T-cell (primary cell): ENCODE data around the gene METTL24. TPM values are rescaled to one million over a fixed set of nuclear protein-coding genes. Genes with fewer than 3 reads are reported as not detected.
A peak's percentile ranks its signal among the peaks of the same experiment; 100 is the strongest.

ENCODE experiments used
- ATAC-seq, 4 experiments: fragments of 200-7000 bp in 3 of 4; fragments of 150-1000 bp in 1 of 4; cut with Tn5 transposase; replicated peaks in 1 of 4; 1 replicate in 3 of 4; 2 replicates in 1 of 4; pipeline ENCODE4 v1.10.0; 2021; ENCODE audit warnings: moderate library complexity in 3 of 4, mild to moderate bottlenecking in 2 of 4, moderate number of reproducible peaks in 1 of 4
- CTCF ChIA-PET, 2 donors: fragments of 300-600 bp; sonication (Branson Sonifier 250); formaldehyde crosslinking; loops; one replicate each; lab custom pipeline; 2022; ENCODE audit warnings: antibody characterized with exemption in 2 of 2; lab: Charles Lee
- POLR2A ChIA-PET, 2 donors: fragments of 300-600 bp; sonication (Branson Sonifier 250); formaldehyde crosslinking; loops; one replicate each; lab custom pipeline; 2022; ENCODE audit warnings: antibody characterized with exemption in 2 of 2; lab: Charles Lee
- DNase-seq, 35 experiments: peaks; one replicate each; pipeline versions ENCODE4 v3.0.0 to v3.0.0-alpha.2; 2013 to 2023
- H3K27ac ChIP-seq: one replicate; pipeline ENCODE4 v1.5.1; 2013; ENCODE audit warnings: low read length
- H3K27me3 ChIP-seq, 2 experiments: replicated peaks in 1 of 2; 1 replicate in 1 of 2; 2 replicates in 1 of 2; pipeline versions ENCODE4 v1.6.1 to v1.7.0; 2013; ENCODE audit warnings: low read length in 1 of 2, mixed read lengths in 1 of 2; ENCODE audit not compliant: control insufficient read depth in 2 of 2, insufficient read depth in 2 of 2; ENCODE audit errors: extremely low read depth in 1 of 2
- H3K36me3 ChIP-seq, 2 donors: 1 replicate in 1 of 2; 2 replicates in 1 of 2; pipeline versions ENCODE4 v1.6.1 to v1.7.0; 2013; ENCODE audit warnings: low read length in 1 of 2; ENCODE audit not compliant: control insufficient read depth in 2 of 2, insufficient read depth in 1 of 2; ENCODE audit errors: extremely low read depth in 1 of 2
- H3K4me1 ChIP-seq, 2 experiments: 1 replicate in 1 of 2; 2 replicates in 1 of 2; pipeline versions ENCODE4 v1.6.1 to v1.7.0; 2013; ENCODE audit warnings: low read length in 2 of 2, mixed read lengths in 1 of 2; ENCODE audit not compliant: insufficient read depth in 2 of 2, control insufficient read depth in 1 of 2; ENCODE audit errors: extremely low read depth in 1 of 2
- H3K4me3 ChIP-seq, 2 donors: 1 replicate in 1 of 2; 2 replicates in 1 of 2; pipeline versions ENCODE4 v1.5.1 to v1.7.0; 2013; ENCODE audit warnings: mild to moderate bottlenecking in 2 of 2, low read length in 1 of 2, moderate library complexity in 1 of 2; ENCODE audit not compliant: control insufficient read depth in 1 of 2; ENCODE audit errors: extremely low read depth in 1 of 2
- H3K9me3 ChIP-seq: 2 replicates; pipeline ENCODE4 v1.7.0; 2013
- H3K27ac Mint-ChIP-seq, 2 donors: one replicate each; pipeline ENCODE4 v1.8.0; 2020 to 2021; ENCODE audit warnings: mild to moderate bottlenecking in 2 of 2, mixed read lengths in 2 of 2
- H3K27me3 Mint-ChIP-seq, 2 donors: one replicate each; pipeline ENCODE4 v1.8.0; 2021 to 2022; ENCODE audit warnings: mixed read lengths in 2 of 2
- H3K36me3 Mint-ChIP-seq: one replicate; pipeline ENCODE4 v1.8.0; 2021; ENCODE audit warnings: mixed read lengths
- H3K4me1 Mint-ChIP-seq, 3 donors: one replicate each; pipeline ENCODE4 v1.8.0; 2020 to 2022; ENCODE audit warnings: mixed read lengths in 3 of 3, mild to moderate bottlenecking in 1 of 3
- H3K4me3 Mint-ChIP-seq, 3 donors: one replicate each; pipeline ENCODE4 v1.8.0; 2020 to 2022; ENCODE audit warnings: mild to moderate bottlenecking in 3 of 3, mixed read lengths in 3 of 3, moderate library complexity in 3 of 3
- H3K9me3 Mint-ChIP-seq, 3 donors: one replicate each; pipeline ENCODE4 v1.8.0; 2020 to 2022; ENCODE audit warnings: mixed read lengths in 3 of 3
- WGBS: methylation state at CpG from one replicate; pipeline ENCODE4 v1.1.5; 2013; ENCODE audit warnings: missing lambda C conversion rate; ENCODE audit not compliant: insufficient coverage; 5-methylcytosine and 5-hydroxymethylcytosine counted together
- total RNA-seq, 35 experiments: library from RNA in 6 of 35; stranded (reverse) in 6 of 35; fragments of 120-200 nt in 1 of 35; gene quantifications; one replicate each; pipeline versions ENCODE4 v1.2.1 to v1.2.4 and lab custom pipeline; 2013 to 2026

Gene METTL24
- total RNA-seq, 5 donors from 2014 or later (not counting 1 experiment from before 2014, with no cell fraction given) = 0.30 to 0.47 (median 0.33) TPM; not detected in 2

DNA sequence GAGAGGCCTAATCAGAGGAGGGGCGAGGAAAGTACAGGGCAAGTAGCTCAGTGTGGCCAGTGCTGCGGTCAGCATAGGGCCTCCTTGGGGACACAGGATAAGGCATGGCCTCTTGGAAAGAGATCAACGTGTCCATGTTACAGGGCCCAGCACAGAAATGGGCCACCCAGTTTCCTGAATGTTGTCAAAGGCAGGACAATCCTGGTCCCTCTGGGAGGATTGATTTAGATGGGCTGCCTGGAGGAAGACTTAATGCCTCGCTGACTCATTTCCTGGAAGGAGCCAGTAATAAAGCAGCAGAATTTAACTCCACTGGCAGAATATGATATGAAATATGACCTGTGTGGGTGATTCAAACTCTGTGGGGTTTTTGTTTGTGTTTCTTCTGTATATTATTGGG is 40.6 kb upstream of the METTL24 start:
- Mint-ChIP-seq H3K9me3 (no peaks in the 10 kb centered on the region), H3K4me3 (peak overlapping the region in 2 of 3 donors; percentile 25 to 53), H3K27me3 (peaks cover 3 to 6% of the 10 kb centered on the region in 2 donors), H3K4me1 (no peaks in the 10 kb centered on the region), H3K36me3 (no peaks in the 10 kb centered on the region), H3K27ac (no peak overlapping the region)
- ChIA-PET POLR2A (no interaction called here), CTCF (no interaction called here)
- WGBS = 76% methylated on average over 4 of the region's 4 CpGs
- no peak for DNase-seq
- Histone ChIP-seq H3K4me3 (no peak overlapping the region), H3K4me1 (no peaks in the 10 kb centered on the region), H3K27me3 (peaks cover 0 to 6% of the 10 kb centered on the region in 2 experiments), H3K36me3 (no peaks in the 10 kb centered on the region), H3K27ac (no peak overlapping the region), H3K9me3 (no peaks in the 10 kb centered on the region)
- ATAC-seq = no peak

DNA sequence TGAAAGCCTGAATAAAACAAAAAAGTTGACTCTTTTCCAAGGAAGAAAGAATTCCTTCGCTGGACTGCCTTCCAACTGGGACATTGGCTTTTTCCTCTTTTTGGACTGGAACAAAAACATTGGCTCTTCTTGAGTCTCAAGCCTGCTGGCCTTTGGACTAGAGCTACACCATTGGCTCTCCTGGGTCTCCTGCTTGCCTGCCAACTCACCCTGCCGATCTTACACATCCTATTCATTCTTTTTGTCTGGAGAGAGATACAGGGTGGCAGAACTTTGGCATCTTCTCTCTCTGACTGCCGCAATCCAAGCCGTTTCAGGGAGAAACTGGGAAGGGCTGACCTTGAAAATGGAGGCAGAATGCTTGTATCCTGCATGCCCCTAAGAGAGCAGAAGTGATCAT is 37.1 kb upstream of the METTL24 start:
- CTCF ChIA-PET = no interaction called here
- Mint-ChIP-seq H3K27ac (no peak overlapping the region), H3K27me3 (peaks cover 3 to 5% of the 10 kb centered on the region in 2 donors), H3K4me1 (peaks cover 6 to 9% (median 6%) of the 10 kb centered on the region in 3 donors), H3K9me3 (no peaks in the 10 kb centered on the region), H3K4me3 (no peak overlapping the region), H3K36me3 (no peaks in the 10 kb centered on the region)
- H3K4me1 ChIP-seq = peaks cover under 1 to 5% of the 10 kb centered on the region in 2 experiments
- 56% methylated on average over 4 of the region's 4 CpGs for WGBS
- H3K27ac ChIP-seq = no peak overlapping the region
- H3K36me3 ChIP-seq = no peaks in the 10 kb centered on the region
- no peak for ATAC-seq
- POLR2A ChIA-PET = no interaction called here
- no peaks in the 10 kb centered on the region for H3K9me3 ChIP-seq
- H3K27me3 ChIP-seq = peaks cover 0 to 6% of the 10 kb centered on the region in 2 experiments
- DNase-seq = no peak
- no peak overlapping the region for H3K4me3 ChIP-seq

DNA sequence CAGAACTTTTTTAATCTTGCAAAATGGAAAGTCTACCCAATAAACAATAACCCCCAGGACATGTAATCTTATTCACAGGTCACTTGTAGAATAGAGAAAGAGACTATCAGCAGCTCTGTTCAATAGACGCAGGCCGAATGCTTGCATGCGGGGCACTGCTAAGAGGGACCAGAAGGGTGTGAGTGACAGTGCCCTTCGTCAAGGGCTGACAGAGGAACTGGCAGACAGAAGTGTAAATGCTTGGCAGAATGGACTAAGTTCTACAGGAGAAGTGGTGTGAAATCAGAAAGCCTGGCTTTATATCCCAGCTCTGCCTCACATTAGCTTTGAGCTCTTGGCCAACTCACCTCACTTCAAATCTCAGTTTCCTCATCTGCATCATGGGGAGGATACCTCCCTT is 36.3 kb upstream of the METTL24 start:
- ChIA-PET CTCF (interaction anchor here in 1 of 2 donors (0.6 kb wide), 1 partner anchor 906 kb away, joined by 5 read pairs; no protein-coding TSS in a partner anchor), POLR2A (no interaction called here)
- Histone ChIP-seq H3K9me3 (no peaks in the 10 kb centered on the region), H3K4me1 (peaks cover 6 to 10% of the 10 kb centered on the region in 2 experiments), H3K4me3 (no peak overlapping the region), H3K36me3 (no peaks in the 10 kb centered on the region), H3K27ac (no peak overlapping the region), H3K27me3 (peaks cover 0 to under 1% of the 10 kb centered on the region in 2 experiments)
- H3K27me3 Mint-ChIP-seq = peaks cover 3 to 5% of the 10 kb centered on the region in 2 donors
- H3K9me3 Mint-ChIP-seq = no peaks in the 10 kb centered on the region
- no peaks in the 10 kb centered on the region for H3K36me3 Mint-ChIP-seq
- peaks cover 15 to 17% (median 15%) of the 10 kb centered on the region in 3 donors for H3K4me1 Mint-ChIP-seq
- no peak overlapping the region for H3K27ac Mint-ChIP-seq
- WGBS = 82% methylated on average over 3 of the region's 4 CpGs
- no peak overlapping the region for H3K4me3 Mint-ChIP-seq
- ATAC-seq = no peak
- DNase-seq = no peak

DNA sequence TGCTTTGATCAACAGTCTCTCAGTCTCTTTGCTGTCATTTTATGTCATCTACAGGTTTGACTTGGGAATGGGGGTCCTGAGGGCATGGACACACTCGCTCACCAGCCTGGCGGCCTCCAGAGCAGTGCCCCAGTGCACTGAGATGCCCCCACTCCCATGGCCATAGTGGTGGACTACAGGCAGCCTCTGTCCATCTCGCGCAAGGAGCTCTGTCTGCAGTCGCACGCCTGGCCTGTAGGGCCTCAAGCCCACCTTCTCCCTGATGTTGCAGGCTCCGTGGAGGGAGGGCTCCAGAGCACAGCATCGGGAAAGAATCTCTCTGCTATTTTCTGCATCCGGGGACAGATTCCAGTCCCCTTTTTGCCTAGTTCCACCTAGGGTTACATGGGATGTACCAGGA is 34.6 kb upstream of the METTL24 start:
- H3K4me3 Mint-ChIP-seq = no peak overlapping the region
- H3K36me3 Mint-ChIP-seq = no peaks in the 10 kb centered on the region
- DNase-seq (no peak), ATAC-seq (no peak)
- 89% methylated on average over 6 of the region's 9 CpGs for WGBS
- Histone ChIP-seq H3K27ac (no peak overlapping the region), H3K4me3 (no peak overlapping the region), H3K36me3 (no peaks in the 10 kb centered on the region), H3K27me3 (no peaks in the 10 kb centered on the region), H3K9me3 (no peaks in the 10 kb centered on the region), H3K4me1 (peaks cover 9 to 21% of the 10 kb centered on the region in 2 experiments)
- ChIA-PET POLR2A (no interaction called here), CTCF (interaction anchor here (0.5 to 4.2 kb wide), 7 partner anchors 71 to 688 kb away, joined by 3 to 44 read pairs (median 5); no protein-coding TSS in a partner anchor)
- H3K27me3 Mint-ChIP-seq = peaks cover 0 to 4% of the 10 kb centered on the region in 2 donors
- H3K4me1 Mint-ChIP-seq = peaks cover 20 to 25% (median 22%) of the 10 kb centered on the region in 3 donors
- no peak overlapping the region for H3K27ac Mint-ChIP-seq
- no peaks in the 10 kb centered on the region for H3K9me3 Mint-ChIP-seq

DNA sequence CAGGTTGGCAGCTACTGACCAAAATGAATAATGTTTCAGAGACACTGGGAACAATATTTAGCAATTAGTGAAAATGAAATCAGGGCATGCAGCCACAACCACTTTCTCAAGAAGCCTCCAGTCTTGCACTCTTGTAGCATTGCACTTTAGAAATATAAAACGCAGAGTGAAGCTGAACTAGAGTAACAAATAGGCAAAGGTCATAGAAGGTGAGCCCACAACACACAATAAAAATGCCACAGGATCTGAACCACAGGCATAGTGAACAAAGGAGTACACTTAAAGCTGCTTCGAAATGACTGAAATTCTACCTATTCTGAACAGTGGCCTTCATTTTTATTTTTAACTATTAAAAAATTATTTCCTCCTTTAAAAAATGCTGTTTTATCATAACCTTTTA is 32.3 kb upstream of the METTL24 start:
- POLR2A ChIA-PET = interaction anchor here in 1 of 2 donors (0.6 kb wide), 1 partner anchor 149 kb away, joined by 3 read pairs; no protein-coding TSS in a partner anchor
- no peaks in the 10 kb centered on the region for H3K36me3 Mint-ChIP-seq

DNA sequence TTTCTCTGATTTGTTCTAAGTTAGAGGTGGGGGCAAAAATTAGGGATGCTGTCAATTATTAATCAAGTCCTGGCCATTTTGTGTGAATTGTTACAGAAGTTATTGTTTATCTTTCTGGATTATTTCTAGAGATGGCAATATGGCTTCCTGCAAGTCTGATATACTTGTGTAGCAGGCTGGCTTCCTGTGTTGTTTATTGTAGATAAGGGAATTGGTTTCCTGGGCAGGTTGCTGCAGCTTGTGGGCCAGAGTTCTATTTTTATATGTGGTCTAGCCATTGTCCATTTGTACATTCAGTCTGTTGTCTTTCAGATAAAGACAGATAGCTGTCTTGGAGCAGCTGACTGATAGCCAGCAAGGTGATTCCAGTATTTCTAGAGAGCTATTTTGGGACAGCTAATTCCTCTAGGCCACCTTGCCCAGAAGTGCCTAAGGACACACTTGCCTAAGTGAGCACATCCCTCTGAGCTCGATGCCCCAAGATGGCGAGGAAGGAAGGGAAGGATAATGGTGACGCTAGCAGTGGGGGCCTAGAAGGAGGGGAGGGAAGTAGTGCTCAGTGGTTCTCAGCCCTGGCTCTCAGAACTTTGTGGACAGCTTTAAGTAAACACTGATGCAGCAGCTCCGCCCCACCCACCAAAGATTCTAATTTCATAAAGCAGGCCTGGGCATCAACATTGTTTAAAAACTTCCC is 31.7 kb upstream of the METTL24 start:
- Histone ChIP-seq H3K27ac (peak overlapping the region; percentile 6), H3K4me1 (peaks cover 9 to 21% of the 10 kb centered on the region in 2 experiments), H3K36me3 (no peaks in the 10 kb centered on the region), H3K9me3 (no peaks in the 10 kb centered on the region), H3K27me3 (no peaks in the 10 kb centered on the region), H3K4me3 (no peak overlapping the region)
- Mint-ChIP-seq H3K4me3 (peak overlapping the region in 1 of 3 donors; percentile 58), H3K27ac (peak overlapping the region; percentile 74 to 91), H3K27me3 (peaks cover 0 to 4% of the 10 kb centered on the region in 2 donors), H3K36me3 (no peaks in the 10 kb centered on the region), H3K4me1 (peaks cover 20 to 26% (median 22%) of the 10 kb centered on the region in 3 donors), H3K9me3 (no peaks in the 10 kb centered on the region)
- ATAC-seq = peak in 2 of 4 experiments; percentile 26 to 49
- CTCF ChIA-PET = interaction anchor here (1.0 to 4.2 kb wide), 6 partner anchors 211 to 857 kb away, joined by 3 to 44 read pairs (median 4); no protein-coding TSS in a partner anchor
- POLR2A ChIA-PET = interaction anchor here in 1 of 2 donors (0.6 kb wide), 1 partner anchor 148 kb away, joined by 3 read pairs; no protein-coding TSS in a partner anchor
- WGBS = no CpG with 5 or more reads among the region's 4 CpGs
- peak in 2 of 35 experiments; percentile 4 to 9 for DNase-seq

More for the DNA sequence above, 32.3 kb upstream of the METTL24 start:
- whole genome bisulfite sequencing = no CpG with 5 or more reads among the region's 2 CpGs
- no peaks in the 10 kb centered on the region for H3K9me3 ChIP-seq
- no peak overlapping the region for H3K27ac ChIP-seq
- ATAC-seq (peak; percentile 27 to 65 (median 30)), DNase-seq (peak in 3 of 35 experiments; percentile 6 to 41 (median 19))
- peaks cover 20 to 26% (median 22%) of the 10 kb centered on the region in 3 donors for H3K4me1 Mint-ChIP-seq
- no peaks in the 10 kb centered on the region for H3K36me3 ChIP-seq
- CTCF ChIA-PET = interaction anchor here (0.6 to 4.2 kb wide), 14 partner anchors 10 to 875 kb away, joined by 3 to 44 read pairs (median 4); no protein-coding TSS in a partner anchor
- peak overlapping the region in 1 of 3 donors; percentile 16 for H3K4me3 Mint-ChIP-seq
- peaks cover 9 to 21% of the 10 kb centered on the region in 2 experiments for H3K4me1 ChIP-seq
- H3K27me3 Mint-ChIP-seq = peaks cover 0 to 4% of the 10 kb centered on the region in 2 donors
- peak overlapping the region; percentile 74 to 91 for H3K27ac Mint-ChIP-seq
- no peaks in the 10 kb centered on the region for H3K27me3 ChIP-seq
- no peak overlapping the region for H3K4me3 ChIP-seq
- no peaks in the 10 kb centered on the region for H3K9me3 Mint-ChIP-seq
